Upper lobe of left lung (tissue), 4 donors: Measurements from ENCODE around the gene MON2.

Source experiments
- POLR2A ChIP-seq, 4 donors: fragments of 450-650 bp; IDR thresholded peaks; one replicate each; pipeline ENCODE4 v1.5.1; 2016 to 2017; ENCODE audit warnings: antibody characterized with exemption in 4 of 4, mild to moderate bottlenecking in 2 of 4
- POLR2AphosphoS5 ChIP-seq, 2 donors: sonication (generic); formaldehyde crosslinking; IDR thresholded peaks; one replicate each; pipeline ENCODE4 v1.5.1; 2017; ENCODE audit warnings: antibody characterized with exemption in 2 of 2
- TF ChIP-seq, protein P1 (sequence below), 6 experiments: fragments of 450-650 bp in 4 of 6; fragments of 200-600 bp in 2 of 6; sonication (generic) in 2 of 6; IDR thresholded peaks; one replicate each; pipeline ENCODE4 v1.5.1; 2016 to 2019; ENCODE audit warnings: antibody characterized with exemption in 6 of 6

DNA sequence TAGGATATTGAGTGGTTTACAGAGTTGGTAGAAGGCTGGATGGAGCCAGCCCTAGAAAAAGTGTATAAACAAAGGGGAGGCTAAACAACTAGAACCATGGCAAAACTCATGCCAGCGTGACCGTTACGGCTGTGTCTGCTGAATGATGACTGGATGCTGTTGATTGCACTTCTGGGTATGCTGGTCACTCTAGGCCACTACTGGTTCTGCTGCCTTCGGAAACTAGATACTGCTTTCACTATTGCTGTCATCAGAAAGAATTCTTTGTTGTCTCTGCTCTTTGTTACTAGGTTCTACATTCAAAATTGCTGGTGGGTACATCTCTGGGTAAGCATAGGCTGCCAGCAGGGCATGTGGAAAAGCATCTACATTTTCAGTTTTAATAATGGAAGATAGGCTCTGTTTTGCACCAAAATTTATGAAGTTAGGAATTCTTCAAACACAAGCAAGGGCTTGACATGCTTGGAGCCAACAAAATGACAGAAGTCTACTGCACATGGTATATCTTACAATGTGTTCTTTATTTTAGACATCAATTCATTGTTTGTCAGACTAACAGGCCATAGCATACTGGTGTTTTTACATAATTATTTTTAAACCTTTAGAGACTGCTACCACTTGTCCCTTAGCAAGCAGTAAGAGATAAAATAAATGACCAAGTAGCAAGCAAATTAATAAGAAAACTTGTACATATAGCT, 15.4 kb downstream of the MON2 start:
- TF ChIP-seq, protein P1, sequence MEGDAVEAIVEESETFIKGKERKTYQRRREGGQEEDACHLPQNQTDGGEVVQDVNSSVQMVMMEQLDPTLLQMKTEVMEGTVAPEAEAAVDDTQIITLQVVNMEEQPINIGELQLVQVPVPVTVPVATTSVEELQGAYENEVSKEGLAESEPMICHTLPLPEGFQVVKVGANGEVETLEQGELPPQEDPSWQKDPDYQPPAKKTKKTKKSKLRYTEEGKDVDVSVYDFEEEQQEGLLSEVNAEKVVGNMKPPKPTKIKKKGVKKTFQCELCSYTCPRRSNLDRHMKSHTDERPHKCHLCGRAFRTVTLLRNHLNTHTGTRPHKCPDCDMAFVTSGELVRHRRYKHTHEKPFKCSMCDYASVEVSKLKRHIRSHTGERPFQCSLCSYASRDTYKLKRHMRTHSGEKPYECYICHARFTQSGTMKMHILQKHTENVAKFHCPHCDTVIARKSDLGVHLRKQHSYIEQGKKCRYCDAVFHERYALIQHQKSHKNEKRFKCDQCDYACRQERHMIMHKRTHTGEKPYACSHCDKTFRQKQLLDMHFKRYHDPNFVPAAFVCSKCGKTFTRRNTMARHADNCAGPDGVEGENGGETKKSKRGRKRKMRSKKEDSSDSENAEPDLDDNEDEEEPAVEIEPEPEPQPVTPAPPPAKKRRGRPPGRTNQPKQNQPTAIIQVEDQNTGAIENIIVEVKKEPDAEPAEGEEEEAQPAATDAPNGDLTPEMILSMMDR (IDR thresholded peaks at IDR 0.05): no peak
- TF ChIP-seq POLR2A (IDR thresholded peaks at IDR 0.05) (no peak), POLR2AphosphoS5 (IDR thresholded peaks at IDR 0.05) (no peak)
